ENCODE results near the gene EHBP1L1. TPM values are rescaled to one million over a fixed set of nuclear protein-coding genes. Genes with fewer than 3 reads are reported as not detected.

EHBP1L1 gene
- total RNA-seq, 4 donors from 2014 or later, result 186 to 472 (median 293) TPM

DNA sequence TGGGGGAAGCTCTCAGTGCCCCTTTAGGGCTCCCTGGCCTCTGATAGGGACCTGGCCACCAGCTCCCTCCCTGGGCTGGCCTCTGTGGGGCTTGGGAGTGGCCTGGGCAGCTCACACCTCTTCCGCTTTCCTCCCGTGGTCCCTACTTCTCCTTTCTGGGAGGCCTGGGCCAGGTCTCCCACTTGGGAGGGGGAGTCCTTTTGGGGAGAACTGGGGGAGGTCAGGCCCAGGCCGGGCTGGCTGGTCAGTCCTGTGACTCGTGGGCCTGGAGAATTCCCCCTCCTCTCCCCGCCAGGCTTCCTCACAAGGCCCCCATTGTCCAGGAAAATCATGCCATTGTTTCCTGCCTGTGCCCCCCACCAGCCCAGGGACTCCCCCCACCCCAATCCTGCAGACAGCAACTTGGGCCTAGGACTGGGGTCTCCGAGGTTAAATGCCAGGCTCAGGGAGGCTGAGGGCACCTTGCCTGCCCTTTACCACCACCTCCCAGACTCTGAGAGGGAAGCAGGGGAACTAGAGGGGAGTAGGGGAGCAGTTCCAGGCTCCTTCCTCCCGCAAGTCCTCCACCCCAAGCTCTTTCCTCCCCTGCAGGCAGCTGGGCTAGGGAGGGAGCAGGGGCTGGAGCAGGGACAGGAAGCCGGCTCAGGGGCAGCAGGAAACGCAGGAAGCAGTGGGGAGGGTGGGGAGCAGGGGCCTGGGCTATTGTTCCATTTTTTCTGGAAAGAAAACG, 35.3 kb downstream of the EHBP1L1 start:
- Histone ChIP-seq H3K4me1 (peaks cover 60 to 81% (median 77%) of the 10 kb centered on the region in 4 donors), H3K36me3 (peaks cover 5 to 46% (median 37%) of the 10 kb centered on the region in 4 donors), H3K27me3 (no peaks in the 10 kb centered on the region), H3K4me3 (peak overlapping the region; percentile 72 to 96 (median 80)), H3K9me3 (no peaks in the 10 kb centered on the region), H3K27ac (replicated peaks in 1 of 4) (peak overlapping the region; percentile 87 to 97 (median 96))
- DNase-seq (ENCODE audit: extremely low spot score), result no peak
- no peak for TF ChIP-seq EP300 (IDR thresholded peaks at IDR 0.05)
- TF ChIP-seq, protein P1, sequence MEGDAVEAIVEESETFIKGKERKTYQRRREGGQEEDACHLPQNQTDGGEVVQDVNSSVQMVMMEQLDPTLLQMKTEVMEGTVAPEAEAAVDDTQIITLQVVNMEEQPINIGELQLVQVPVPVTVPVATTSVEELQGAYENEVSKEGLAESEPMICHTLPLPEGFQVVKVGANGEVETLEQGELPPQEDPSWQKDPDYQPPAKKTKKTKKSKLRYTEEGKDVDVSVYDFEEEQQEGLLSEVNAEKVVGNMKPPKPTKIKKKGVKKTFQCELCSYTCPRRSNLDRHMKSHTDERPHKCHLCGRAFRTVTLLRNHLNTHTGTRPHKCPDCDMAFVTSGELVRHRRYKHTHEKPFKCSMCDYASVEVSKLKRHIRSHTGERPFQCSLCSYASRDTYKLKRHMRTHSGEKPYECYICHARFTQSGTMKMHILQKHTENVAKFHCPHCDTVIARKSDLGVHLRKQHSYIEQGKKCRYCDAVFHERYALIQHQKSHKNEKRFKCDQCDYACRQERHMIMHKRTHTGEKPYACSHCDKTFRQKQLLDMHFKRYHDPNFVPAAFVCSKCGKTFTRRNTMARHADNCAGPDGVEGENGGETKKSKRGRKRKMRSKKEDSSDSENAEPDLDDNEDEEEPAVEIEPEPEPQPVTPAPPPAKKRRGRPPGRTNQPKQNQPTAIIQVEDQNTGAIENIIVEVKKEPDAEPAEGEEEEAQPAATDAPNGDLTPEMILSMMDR (IDR thresholded peaks at IDR 0.05), result no peak
- no peak for TF ChIP-seq POLR2A (IDR thresholded peaks at IDR 0.05; ENCODE audit: low read depth)
- TF ChIP-seq POLR2AphosphoS5 (IDR thresholded peaks at IDR 0.05), result peak in 1 of 2 donors; percentile 28
- intact Hi-C loops (cut with DNase I), result no loop called here
- 52% methylated on average over 7 of the region's 10 CpGs for WGBS

DNA sequence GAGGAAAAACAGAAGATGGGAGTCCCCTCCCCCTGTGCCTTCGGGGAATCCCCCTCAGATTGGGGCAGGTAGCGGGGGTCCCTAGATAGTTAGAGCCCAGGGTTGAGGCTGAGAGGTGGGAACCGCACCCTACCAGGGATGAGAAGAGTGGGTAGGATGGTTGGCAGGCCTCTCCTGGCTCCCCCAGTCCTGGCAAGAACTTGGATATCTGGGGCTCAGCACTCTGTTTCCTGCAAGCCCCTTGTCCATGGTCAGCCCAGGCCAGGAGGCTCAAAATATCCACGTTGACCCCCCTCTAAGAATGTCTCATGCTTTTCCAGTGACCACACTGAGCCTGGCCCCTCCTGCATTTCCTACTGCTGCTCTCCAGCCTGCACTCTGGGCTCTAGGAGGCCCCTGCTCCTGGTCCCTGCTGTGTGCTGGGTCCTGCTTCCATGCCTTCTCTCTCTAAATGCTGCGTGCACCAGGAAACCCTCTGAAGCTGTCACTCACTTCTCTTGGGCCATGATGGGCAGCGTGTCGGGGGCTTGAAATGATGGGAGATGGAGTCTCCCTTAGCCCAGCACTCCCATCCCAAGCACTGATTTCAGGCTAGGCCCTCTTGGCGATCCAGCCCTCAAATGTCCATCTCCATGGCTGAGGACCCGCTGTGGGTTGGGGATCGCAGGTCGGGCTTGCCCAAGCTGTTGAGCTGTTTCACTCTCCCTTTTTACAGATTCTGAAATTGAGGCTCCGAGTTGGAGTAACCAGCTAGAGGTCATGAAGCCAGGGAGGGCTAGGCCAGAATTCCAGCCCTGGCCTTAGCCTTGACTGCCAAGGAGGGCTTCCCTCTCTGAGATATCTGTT, 36.1 kb downstream of the EHBP1L1 start:
- Histone ChIP-seq H3K27me3 (no peaks in the 10 kb centered on the region), H3K27ac (replicated peaks in 1 of 4) (peak overlapping the region; percentile 87 to 97 (median 96)), H3K9me3 (no peaks in the 10 kb centered on the region), H3K36me3 (peaks cover 5 to 45% (median 37%) of the 10 kb centered on the region in 4 donors), H3K4me3 (peak overlapping the region; percentile 72 to 96 (median 80)), H3K4me1 (peaks cover 63 to 81% (median 77%) of the 10 kb centered on the region in 4 donors)
- intact Hi-C loops (cut with DNase I), result no loop called here
- no peak for DNase-seq (ENCODE audit: extremely low spot score)
- TF ChIP-seq, protein P1 (IDR thresholded peaks at IDR 0.05), result no peak
- no peak for TF ChIP-seq EP300 (IDR thresholded peaks at IDR 0.05)
- no peak for TF ChIP-seq POLR2AphosphoS5 (IDR thresholded peaks at IDR 0.05)
- no peak for TF ChIP-seq POLR2A (IDR thresholded peaks at IDR 0.05; ENCODE audit: low read depth)
- WGBS, result 68% methylated on average over 12 of the region's 12 CpGs

DNA sequence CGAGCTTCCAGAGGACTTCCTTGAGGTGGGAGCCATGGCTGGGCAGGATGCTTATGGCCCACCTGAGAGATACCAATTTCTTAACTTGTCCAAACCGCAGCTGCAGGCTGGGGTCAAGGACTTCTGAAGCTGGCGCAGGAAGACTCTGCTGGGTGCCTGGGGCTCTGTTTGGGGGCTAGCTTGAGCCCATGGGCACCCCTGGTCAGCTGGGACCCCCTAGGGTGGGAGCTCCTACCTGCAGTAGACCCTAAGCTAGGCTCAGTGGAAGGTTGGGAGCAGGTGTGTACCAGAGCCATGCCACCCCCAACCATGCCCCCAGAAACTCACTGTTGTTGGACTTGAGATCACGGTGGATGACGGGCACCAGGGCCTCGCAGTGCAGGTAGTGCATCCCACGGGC, 36.8 kb downstream of the EHBP1L1 start:
- intact Hi-C loops (cut with DNase I), result no loop called here
- TF ChIP-seq EP300 (IDR thresholded peaks at IDR 0.05) (no peak), POLR2A (IDR thresholded peaks at IDR 0.05; ENCODE audit: low read depth) (no peak)
- Histone ChIP-seq H3K36me3 (peaks cover 10 to 47% (median 41%) of the 10 kb centered on the region in 4 donors), H3K27ac (replicated peaks in 1 of 4) (peak overlapping the region; percentile 87 to 97 (median 96)), H3K9me3 (no peaks in the 10 kb centered on the region), H3K4me3 (peak overlapping the region; percentile 72 to 96 (median 80)), H3K27me3 (no peaks in the 10 kb centered on the region), H3K4me1 (peaks cover 64 to 81% (median 78%) of the 10 kb centered on the region in 4 donors)
- no peak for DNase-seq (ENCODE audit: extremely low spot score)
- WGBS, result 43% methylated on average over 1 of the region's 7 CpGs

DNA sequence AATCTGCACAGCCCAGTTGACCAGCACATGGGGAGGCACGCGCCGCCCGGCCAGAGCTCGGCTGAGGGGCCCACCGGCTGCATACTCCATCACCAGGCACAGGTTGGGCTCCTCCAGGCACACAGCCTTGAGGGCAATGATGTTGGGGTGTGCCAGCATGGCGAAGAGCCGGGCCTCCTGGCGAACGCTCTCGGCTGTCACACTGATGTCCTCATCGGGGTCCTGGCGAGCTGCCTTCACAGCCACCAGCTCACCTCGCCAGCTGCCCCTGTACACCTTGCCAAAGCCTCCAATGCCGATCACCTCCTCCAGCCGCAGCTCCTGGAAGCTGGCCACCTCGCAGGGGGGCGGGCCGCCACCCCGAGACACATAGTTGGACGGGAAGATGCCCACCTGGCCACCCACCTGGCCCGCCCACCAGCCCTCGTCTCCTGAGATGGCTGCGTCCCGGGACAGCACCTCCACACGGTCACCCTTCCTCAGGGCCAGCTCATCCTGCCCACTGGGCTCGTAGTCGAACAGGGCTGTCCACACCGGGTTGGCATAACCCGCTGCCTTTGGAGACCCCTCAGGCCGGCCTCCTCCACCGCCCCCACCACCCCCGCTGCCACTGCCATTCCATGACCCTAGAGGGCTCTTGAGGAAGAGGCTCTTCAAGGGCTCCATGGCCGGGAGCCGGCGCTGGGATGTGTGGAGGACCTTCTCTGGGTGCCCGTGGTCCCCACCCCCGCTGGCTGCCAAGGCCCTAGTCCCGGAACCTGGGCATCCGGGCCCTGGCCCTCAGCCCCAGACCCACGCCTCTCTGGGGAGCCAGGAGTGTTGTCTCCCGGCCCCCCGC, 37.5 kb downstream of the EHBP1L1 start:
- TF ChIP-seq POLR2A (IDR thresholded peaks at IDR 0.05; ENCODE audit: low read depth), result no peak
- TF ChIP-seq POLR2AphosphoS5 (IDR thresholded peaks at IDR 0.05), result no peak
- no peak for TF ChIP-seq EP300 (IDR thresholded peaks at IDR 0.05)
- TF ChIP-seq, protein P1 (IDR thresholded peaks at IDR 0.05), result no peak
- H3K27me3 ChIP-seq, result no peaks in the 10 kb centered on the region
- peaks cover 12 to 47% (median 42%) of the 10 kb centered on the region in 4 donors for H3K36me3 ChIP-seq
- H3K4me1 ChIP-seq, result peaks cover 58 to 75% (median 73%) of the 10 kb centered on the region in 4 donors
- peak overlapping the region; percentile 87 to 97 (median 96) for H3K27ac ChIP-seq (replicated peaks in 1 of 4)
- 3% methylated on average over 7 of the region's 43 CpGs for WGBS
- intact Hi-C loops (cut with DNase I), result no loop called here
- H3K4me3 ChIP-seq, result peak overlapping the region; percentile 72 to 96 (median 80)
- no peaks in the 10 kb centered on the region for H3K9me3 ChIP-seq
- no peak for DNase-seq (ENCODE audit: extremely low spot score)
